SU-DHL-6 (cell line): ENCODE data around the gene GNG7.
A peak's percentile ranks its signal among the peaks of the same experiment; 100 is the strongest.
"Not testable (repeated sequence)": the region's sequence is repeated elsewhere in the genome, so short reads cannot be mapped to it uniquely, and the experiment has no call there.

Source experiments
- H2AFZ ChIP-seq: fragments of 200-600 bp; sonication (generic); 2 replicates; pipeline ENCODE4 v1.6.1; 2014; ENCODE audit warnings: low read depth, mild to moderate bottlenecking, moderate library complexity, mixed read lengths, antibody characterized with exemption, low read length; ENCODE audit not compliant: severe bottlenecking
- H3F3A ChIP-seq: fragments of 200-600 bp; shearing (Covaris generic); 2 replicates; pipeline ENCODE4 v1.6.0; 2016; ENCODE audit warnings: antibody characterized with exemption, mild to moderate bottlenecking; ENCODE audit not compliant: insufficient read depth
- H3K27ac ChIP-seq: fragments of 200-600 bp; sonication (generic); 2 replicates; pipeline ENCODE4 v1.5.1; 2016; ENCODE audit warnings: low read depth, mild to moderate bottlenecking, low read length, moderate library complexity, mixed read lengths
- H3K27me3 ChIP-seq: fragments of 200-600 bp; sonication (generic), shearing (Covaris generic); 2 replicates; pipeline ENCODE4 v1.6.0; 2014; ENCODE audit warnings: mild to moderate bottlenecking, low read length
- H3K36me3 ChIP-seq: fragments of 200-600 bp; sonication (generic); 2 replicates; pipeline ENCODE4 v1.6.1; 2014; ENCODE audit warnings: mild to moderate bottlenecking, low read length, mixed read lengths
- H3K4me2 ChIP-seq: fragments of 300-600, 200-600 bp; shearing (Covaris generic), sonication (generic); 2 replicates; pipeline ENCODE4 v1.6.0; 2014; ENCODE audit warnings: low read length, low read depth, mild to moderate bottlenecking; ENCODE audit not compliant: poor library complexity, severe bottlenecking
- H3K4me3 ChIP-seq: fragments of 200-600 bp; sonication (generic); 2 replicates; pipeline ENCODE4 v1.5.1; 2014; ENCODE audit warnings: antibody characterized with exemption, low read length, mild to moderate bottlenecking, mixed read lengths; ENCODE audit not compliant: insufficient read depth, poor library complexity, severe bottlenecking
- H3K79me2 ChIP-seq: fragments of 200-600 bp; sonication (generic); 2 replicates; pipeline ENCODE4 v1.6.1; 2014; ENCODE audit warnings: mild to moderate bottlenecking, low read length, moderate library complexity; ENCODE audit not compliant: insufficient read depth
- H3K9ac ChIP-seq: fragments of 200-600 bp; sonication (generic); 2 replicates; pipeline ENCODE4 v1.7.0; 2014; ENCODE audit warnings: mild to moderate bottlenecking, low read length
- H3K9me2 ChIP-seq: fragments of 200-600 bp; sonication (generic); replicated peaks from 2 replicates; pipeline ENCODE4 v1.6.1; 2014; ENCODE audit warnings: low read length; ENCODE audit not compliant: insufficient read depth
- H3K9me3 ChIP-seq: fragments of 200-600 bp; sonication (generic); 2 replicates; pipeline ENCODE4 v1.6.1; 2014; ENCODE audit warnings: low read length, mixed read lengths; ENCODE audit not compliant: insufficient read depth
- H4K20me1 ChIP-seq: fragments of 200-600 bp; sonication (generic); 2 replicates; pipeline ENCODE4 v1.6.1; 2014; ENCODE audit warnings: low read depth, mild to moderate bottlenecking, antibody characterized with exemption, low read length, moderate library complexity, mixed read lengths
- CTCF ChIP-seq: fragments of 200-600 bp; sonication (generic); IDR thresholded peaks from one replicate; pipeline ENCODE4 v1.5.1; 2017; ENCODE audit warnings: antibody characterized with exemption, mild to moderate bottlenecking, low read length, moderate library complexity; ENCODE audit not compliant: insufficient read depth, poor library complexity, severe bottlenecking
- EZH2phosphoT487 ChIP-seq: fragments of 200-600 bp; sonication (generic), shearing (Covaris generic); conservative IDR thresholded peaks from 2 replicates; pipeline ENCODE4 v1.6.1; 2018; ENCODE audit warnings: mild to moderate bottlenecking, antibody characterized with exemption, low read length, moderate library complexity, mixed read lengths

GNG7 gene

GRCh38 chr19:2584002-2584401, 118.5 kb downstream of the GNG7 start:
- Histone ChIP-seq H3K4me3 (no peak overlapping the region), H3K4me2 (no peak overlapping the region), H3F3A (no peaks in the 10 kb centered on the region), H3K36me3 (no peaks in the 10 kb centered on the region), H3K27me3 (no peaks in the 10 kb centered on the region), H3K9ac (no peak overlapping the region), H2AFZ (no peak overlapping the region), H3K79me2 (no peaks in the 10 kb centered on the region), H4K20me1 (no peaks in the 10 kb centered on the region), H3K9me2 (no peaks in the 10 kb centered on the region), H3K9me3 (no peaks in the 10 kb centered on the region), H3K27ac (no peak overlapping the region)
- TF ChIP-seq EZH2phosphoT487: no peak
- no peak for TF ChIP-seq CTCF

- no peaks in the 10 kb centered on the region for H3K27me3 ChIP-seq
- TF ChIP-seq EZH2phosphoT487 (no peak), CTCF (peak; percentile 9)
- no peaks in the 10 kb centered on the region for H3K36me3 ChIP-seq
- H2AFZ ChIP-seq: no peak overlapping the region
- no peak overlapping the region for H3K27ac ChIP-seq
- no peaks in the 10 kb centered on the region for H3K9me3 ChIP-seq
- H3K4me2 ChIP-seq: no peak overlapping the region
- H3K79me2 ChIP-seq: no peaks in the 10 kb centered on the region
- H3F3A ChIP-seq: no peaks in the 10 kb centered on the region
- H4K20me1 ChIP-seq: no peaks in the 10 kb centered on the region
- no peak overlapping the region for H3K9ac ChIP-seq
- no peak overlapping the region for H3K4me3 ChIP-seq
- H3K9me2 ChIP-seq: no peaks in the 10 kb centered on the region
Observed at GRCh38 chr19:2582984-2583956, 119.2 kb downstream of the GNG7 start.

GRCh38 chr19:2580396-2580795, 122.1 kb downstream of the GNG7 start:
- H3K4me3 ChIP-seq, H3K4me2 ChIP-seq, H3K27ac ChIP-seq: not testable (repeated sequence)

GRCh38 chr19:2579678-2580280, 122.7 kb downstream of the GNG7 start:
- H3K4me2 ChIP-seq: no peak overlapping the region
- no peak overlapping the region for H3K9ac ChIP-seq
- H3F3A ChIP-seq: no peaks in the 10 kb centered on the region

More at GRCh38 chr19:2580396-2580795, 122.1 kb downstream of the GNG7 start:
- H3K36me3 ChIP-seq, H3K27me3 ChIP-seq, H3K9me3 ChIP-seq, H4K20me1 ChIP-seq, H3F3A ChIP-seq, H2AFZ ChIP-seq, H3K9ac ChIP-seq, H3K9me2 ChIP-seq, H3K79me2 ChIP-seq: not testable (repeated sequence)

More at GRCh38 chr19:2579678-2580280, 122.7 kb downstream of the GNG7 start:
- Histone ChIP-seq H3K9me3 (no peaks in the 10 kb centered on the region), H3K4me3 (no peak overlapping the region), H4K20me1 (no peaks in the 10 kb centered on the region), H3K9me2 (no peaks in the 10 kb centered on the region), H3K36me3 (no peaks in the 10 kb centered on the region), H3K27ac (no peak overlapping the region), H2AFZ (no peak overlapping the region), H3K79me2 (no peaks in the 10 kb centered on the region), H3K27me3 (no peaks in the 10 kb centered on the region)
- TF ChIP-seq EZH2phosphoT487 (no peak), CTCF (no peak)
